HG02852 (cell line): ENCODE measurements around the gene PWP2.
"Not testable (repeated sequence)": the region's sequence is repeated elsewhere in the genome, so short reads cannot be mapped to it uniquely, and the experiment has no call there.

Experiments
- ATAC-seq: cut with Tn5 transposase; IDR thresholded peaks from one replicate; pipeline ENCODE4 v1.9.1; 2021; ENCODE audit warnings: mild to moderate bottlenecking, moderate library complexity; ENCODE audit not compliant: unreplicated experiment

Gene PWP2

GRCh38 chr21:44127827-44128226 is 20.6 kb downstream of the PWP2 start:
- ATAC-seq: not testable (repeated sequence)

- not testable (repeated sequence) for ATAC-seq
Measured at GRCh38 chr21:44133715-44134057, 26.5 kb downstream of the PWP2 start.

GRCh38 chr21:44134732-44135131 is 27.5 kb downstream of the PWP2 start:
- not testable (repeated sequence) for ATAC-seq

- not testable (repeated sequence) for ATAC-seq
Measured at GRCh38 chr21:44138039-44138438, 30.8 kb downstream of the PWP2 start.

GRCh38 chr21:44139787-44140551 is 32.8 kb downstream of the PWP2 start:
- ATAC-seq: not testable (repeated sequence)

- not testable (repeated sequence) for ATAC-seq
Measured at GRCh38 chr21:44140552-44140932, 33.3 kb downstream of the PWP2 start.

- not testable (repeated sequence) for ATAC-seq
Measured at GRCh38 chr21:44142470-44142869, 35.3 kb downstream of the PWP2 start.

GRCh38 chr21:44143380-44143779 is 36.2 kb downstream of the PWP2 start:
- ATAC-seq: not testable (repeated sequence)

- not testable (repeated sequence) for ATAC-seq
Measured at GRCh38 chr21:44143996-44144395, 36.8 kb downstream of the PWP2 start.

GRCh38 chr21:44144784-44145602 is 37.8 kb downstream of the PWP2 start:
- peak; percentile 49 for ATAC-seq

GRCh38 chr21:44145616-44146015 is 38.4 kb downstream of the PWP2 start:
- ATAC-seq: not testable (repeated sequence)

GRCh38 chr21:44147108-44147507 is 39.9 kb downstream of the PWP2 start:
- not testable (repeated sequence) for ATAC-seq

GRCh38 chr21:44150255-44150654 is 43.1 kb downstream of the PWP2 start:
- not testable (repeated sequence) for ATAC-seq

GRCh38 chr21:44153214-44153888 is 46.2 kb downstream of the PWP2 start:
- not testable (repeated sequence) for ATAC-seq

- ATAC-seq: not testable (repeated sequence)
Measured at GRCh38 chr21:44153889-44154228, 46.7 kb downstream of the PWP2 start.

GRCh38 chr21:44154816-44155230 is 47.6 kb downstream of the PWP2 start:
- ATAC-seq: peak; percentile 15

- ATAC-seq: peak; percentile 37
Measured at GRCh38 chr21:44155231-44155993, 48.2 kb downstream of the PWP2 start.

GRCh38 chr21:44155994-44156380 is 48.8 kb downstream of the PWP2 start:
- ATAC-seq: not testable (repeated sequence)

- not testable (repeated sequence) for ATAC-seq
Measured at GRCh38 chr21:44157439-44158081, 50.4 kb downstream of the PWP2 start.

GRCh38 chr21:44158082-44158468 is 50.9 kb downstream of the PWP2 start:
- not testable (repeated sequence) for ATAC-seq
